ENCODE data around the gene CMPK1.

The CMPK1 gene

DNA sequence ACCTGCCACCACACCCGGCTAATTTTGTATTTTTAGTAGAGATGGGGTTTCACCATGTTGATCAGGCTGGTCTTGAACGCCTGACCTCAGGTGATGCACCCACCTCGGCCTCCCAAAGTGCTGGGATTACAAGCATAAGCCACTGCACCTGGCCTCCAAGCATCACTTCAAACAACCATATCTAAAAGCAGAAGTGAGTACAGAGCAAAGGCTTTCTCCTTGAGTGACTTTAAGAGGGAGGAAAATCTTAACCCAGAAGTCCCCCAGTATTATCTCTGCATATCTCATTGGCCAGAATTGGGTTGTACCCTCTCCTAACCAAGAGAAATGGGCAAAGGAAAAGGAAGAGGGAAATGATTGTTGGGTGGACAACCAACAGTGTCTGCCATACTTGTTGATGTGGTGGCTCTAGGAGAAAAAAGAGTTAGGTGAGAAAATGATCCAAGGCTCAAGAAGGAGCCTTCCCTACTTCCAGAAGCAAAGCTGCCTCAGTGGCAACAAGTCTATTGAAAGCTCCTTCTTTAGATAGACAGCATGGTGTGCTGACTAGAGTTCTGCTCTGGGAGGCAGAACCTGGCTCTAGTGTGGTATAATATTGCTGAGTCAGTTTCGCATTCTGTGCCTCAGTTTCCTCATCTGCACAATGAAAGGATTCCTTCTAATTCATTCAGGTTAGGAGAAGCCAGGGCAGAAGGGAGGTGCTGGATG is 65.7 kb downstream of the CMPK1 start:
- DNase-seq, result no peak

GRCh38 chr1:47399846-47400155 is 66.2 kb downstream of the CMPK1 start:
- DNase-seq, result no peak

GRCh38 chr1:47401761-47402160 is 68.2 kb downstream of the CMPK1 start:
- DNase-seq, result no peak

DNA sequence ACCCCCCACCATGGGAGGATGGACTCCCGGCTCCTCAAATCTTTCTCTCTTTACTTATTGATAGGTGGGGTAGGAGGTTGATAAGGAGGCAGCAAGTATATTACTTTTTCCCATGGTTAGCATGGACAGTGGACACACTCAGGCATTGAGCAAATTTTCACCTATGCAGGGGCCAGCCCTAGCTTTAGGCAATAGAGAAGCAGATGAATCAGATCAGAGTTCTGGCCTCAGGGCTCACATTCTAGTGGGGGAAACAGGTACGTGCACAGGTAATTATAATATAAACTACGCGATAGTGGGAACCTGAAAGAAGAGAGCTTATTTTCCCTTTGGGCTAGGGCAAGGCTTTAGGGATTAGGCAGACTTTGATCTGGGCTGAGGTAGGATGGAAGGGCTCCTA is 69.0 kb downstream of the CMPK1 start:
- no peak for DNase-seq

GRCh38 chr1:47403321-47403910 is 69.8 kb downstream of the CMPK1 start:
- no peak for DNase-seq

- no peak for DNase-seq
Measured at GRCh38 chr1:47405697-47406096, 72.1 kb downstream of the CMPK1 start.

DNA sequence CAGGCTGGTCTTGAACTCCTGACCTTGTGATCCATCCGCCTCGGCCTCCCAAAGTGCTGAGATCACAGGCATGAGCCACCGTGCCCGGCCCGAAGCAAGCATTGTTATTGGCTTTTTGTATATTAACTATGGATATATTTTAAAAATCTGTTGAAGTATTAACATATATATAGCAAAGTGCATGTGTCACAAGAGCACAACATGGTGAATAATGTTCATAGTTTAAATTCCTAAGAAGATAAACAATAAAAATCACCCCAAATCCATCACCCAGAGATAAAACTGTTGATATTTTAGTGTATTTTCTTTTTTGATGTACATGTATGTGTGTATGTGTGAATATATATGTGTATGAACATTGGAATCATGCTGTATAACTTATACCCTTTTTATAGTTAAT is 73.4 kb downstream of the CMPK1 start:
- no peak for DNase-seq

GRCh38 chr1:47407481-47407880 is 73.9 kb downstream of the CMPK1 start:
- no peak for DNase-seq

- DNase-seq, result no peak
Measured at GRCh38 chr1:47409311-47410067, 75.9 kb downstream of the CMPK1 start.

GRCh38 chr1:47410068-47410455 is 76.5 kb downstream of the CMPK1 start:
- no peak for DNase-seq

DNA sequence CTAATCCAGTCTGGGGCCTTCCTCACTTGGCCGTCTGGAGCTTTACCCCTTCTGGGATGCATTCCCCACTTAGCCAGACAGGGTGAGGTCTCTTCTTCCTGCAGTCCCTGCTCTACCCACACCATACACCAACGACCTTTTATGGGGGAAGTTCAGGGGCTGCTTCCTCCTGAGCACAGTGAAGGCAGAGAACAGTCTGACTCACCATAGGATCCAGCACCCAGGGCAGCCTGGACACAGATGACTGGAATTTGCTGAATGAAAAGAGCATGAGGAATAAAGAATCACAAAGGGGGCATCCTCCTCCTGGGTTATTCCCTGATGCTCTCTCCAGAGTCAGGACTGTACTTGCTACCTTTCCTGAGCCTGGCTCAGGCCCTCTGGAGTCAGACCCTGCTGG is 77.8 kb downstream of the CMPK1 start:
- no peak for DNase-seq

DNA sequence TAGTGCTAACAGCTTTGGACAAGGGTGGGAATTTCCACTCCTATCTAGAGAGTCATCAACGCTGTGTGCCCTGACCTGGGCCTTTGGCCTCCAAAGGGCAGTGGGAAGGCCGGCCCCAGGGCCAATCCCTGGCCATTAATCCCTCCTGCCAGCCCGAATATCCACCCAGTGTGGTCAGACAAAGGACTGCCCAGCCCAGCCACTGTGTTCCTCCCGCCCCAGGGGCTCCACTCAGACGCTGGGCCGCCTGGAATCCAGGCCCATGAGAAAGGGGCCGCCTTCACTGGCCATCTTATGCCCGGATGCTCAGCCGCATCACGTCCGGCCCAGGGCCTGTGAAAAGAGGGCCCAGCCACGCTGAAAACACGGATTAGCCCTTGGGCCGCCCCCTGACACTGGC is 78.8 kb downstream of the CMPK1 start:
- DNase-seq, result no peak

DNA sequence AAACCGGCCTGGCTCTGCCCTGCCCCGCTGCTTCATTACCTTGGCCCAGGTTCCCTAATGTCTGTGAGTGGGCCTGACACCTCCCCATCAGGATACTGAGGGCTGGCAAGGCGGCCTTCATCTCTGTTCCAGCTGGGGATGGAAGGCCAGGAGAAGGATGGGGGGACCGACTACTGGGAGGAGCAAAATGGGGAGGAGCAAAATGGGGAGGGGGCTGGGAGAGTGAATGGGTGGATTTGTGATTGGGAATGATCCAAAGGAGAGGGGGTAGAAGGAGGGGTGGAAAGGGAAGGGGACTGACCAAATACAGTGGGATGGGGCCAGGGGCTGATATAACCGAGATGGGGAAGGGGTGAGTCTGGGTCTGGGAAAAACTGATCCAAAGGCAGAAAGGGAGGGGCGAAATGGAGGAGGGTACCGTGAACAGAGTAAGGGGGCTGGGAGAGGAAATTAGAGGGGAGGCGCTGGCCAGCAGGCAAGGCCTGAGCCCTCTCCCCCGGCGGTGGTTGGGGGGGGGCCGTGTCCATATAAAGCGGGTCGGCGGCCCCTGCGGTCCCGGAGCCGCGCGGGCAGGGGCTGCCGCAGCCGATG is 82.2 kb downstream of the CMPK1 start, which contains the start of gene FOXE3:
FOXE3 (plus strand) TSS at position 558 of the 591 bp plus-strand sequence; CDS start at position 589, 31 bp downstream.
- no peak for DNase-seq

DNA sequence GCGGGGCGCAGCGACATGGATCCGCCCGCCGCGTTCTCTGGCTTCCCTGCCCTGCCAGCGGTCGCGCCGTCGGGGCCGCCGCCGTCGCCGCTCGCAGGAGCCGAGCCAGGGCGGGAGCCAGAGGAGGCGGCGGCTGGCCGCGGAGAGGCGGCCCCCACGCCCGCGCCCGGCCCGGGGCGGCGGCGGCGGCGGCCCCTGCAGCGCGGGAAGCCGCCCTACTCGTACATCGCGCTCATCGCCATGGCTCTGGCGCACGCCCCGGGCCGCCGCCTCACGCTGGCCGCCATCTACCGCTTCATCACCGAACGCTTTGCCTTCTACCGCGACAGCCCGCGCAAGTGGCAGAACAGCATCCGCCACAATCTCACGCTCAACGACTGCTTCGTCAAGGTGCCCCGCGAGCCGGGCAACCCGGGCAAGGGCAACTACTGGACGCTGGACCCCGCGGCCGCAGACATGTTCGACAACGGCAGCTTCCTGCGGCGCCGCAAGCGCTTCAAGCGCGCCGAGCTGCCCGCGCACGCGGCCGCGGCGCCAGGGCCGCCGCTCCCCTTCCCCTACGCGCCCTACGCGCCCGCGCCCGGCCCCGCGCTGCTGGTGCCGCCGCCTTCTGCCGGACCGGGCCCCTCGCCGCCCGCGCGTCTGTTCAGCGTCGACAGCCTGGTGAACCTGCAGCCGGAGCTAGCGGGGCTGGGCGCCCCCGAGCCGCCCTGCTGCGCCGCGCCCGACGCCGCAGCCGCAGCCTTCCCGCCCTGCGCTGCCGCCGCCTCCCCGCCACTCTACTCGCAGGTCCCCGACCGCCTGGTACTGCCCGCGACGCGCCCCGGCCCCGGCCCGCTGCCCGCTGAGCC is 83.0 kb downstream of the CMPK1 start:
- no peak for DNase-seq

DNA sequence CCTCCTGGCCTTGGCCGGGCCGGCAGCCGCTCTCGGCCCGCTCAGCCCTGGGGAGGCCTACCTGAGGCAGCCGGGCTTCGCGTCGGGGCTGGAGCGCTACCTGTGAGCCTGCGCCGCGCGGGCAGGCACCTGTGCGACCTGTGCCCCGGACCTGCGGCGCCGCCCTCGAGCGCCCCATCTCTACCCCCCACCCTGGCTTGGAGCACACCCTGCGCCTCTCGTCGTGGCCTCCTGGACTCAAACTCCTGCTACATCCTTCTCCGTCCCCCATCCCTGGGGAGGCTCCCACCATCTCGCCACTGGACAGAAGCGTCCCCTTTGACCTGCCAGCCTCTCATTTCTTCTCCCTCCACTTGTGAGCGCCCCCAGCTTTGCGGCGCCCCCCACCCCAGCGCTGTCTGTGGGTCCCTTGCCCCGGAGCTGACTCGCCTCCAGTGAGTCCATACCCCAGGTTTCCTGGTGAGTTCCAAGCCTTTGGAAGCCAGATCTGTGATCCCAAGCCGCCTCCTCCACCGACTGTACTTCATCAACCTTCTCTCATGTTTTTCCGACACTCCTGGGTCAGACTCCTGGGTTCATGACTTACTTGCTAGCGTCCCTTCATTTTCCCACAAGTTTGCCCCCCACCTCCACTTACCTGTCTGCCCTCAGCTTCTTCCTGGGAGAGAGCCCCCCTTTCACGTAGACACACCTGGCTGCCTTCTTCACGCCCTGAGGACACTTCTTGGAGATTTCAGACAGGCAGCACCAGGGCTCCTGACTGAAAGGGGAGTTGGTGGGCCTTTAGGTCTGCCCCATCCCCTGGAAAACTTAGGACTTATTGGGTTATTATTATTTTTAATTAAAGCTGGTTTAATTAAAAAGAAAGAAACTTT is 83.8 kb downstream of the CMPK1 start:
- DNase-seq, result no peak

GRCh38 chr1:47418122-47418521 is 84.5 kb downstream of the CMPK1 start:
- no peak for DNase-seq

GRCh38 chr1:47418681-47419325 is 85.2 kb downstream of the CMPK1 start:
- DNase-seq, result no peak

DNA sequence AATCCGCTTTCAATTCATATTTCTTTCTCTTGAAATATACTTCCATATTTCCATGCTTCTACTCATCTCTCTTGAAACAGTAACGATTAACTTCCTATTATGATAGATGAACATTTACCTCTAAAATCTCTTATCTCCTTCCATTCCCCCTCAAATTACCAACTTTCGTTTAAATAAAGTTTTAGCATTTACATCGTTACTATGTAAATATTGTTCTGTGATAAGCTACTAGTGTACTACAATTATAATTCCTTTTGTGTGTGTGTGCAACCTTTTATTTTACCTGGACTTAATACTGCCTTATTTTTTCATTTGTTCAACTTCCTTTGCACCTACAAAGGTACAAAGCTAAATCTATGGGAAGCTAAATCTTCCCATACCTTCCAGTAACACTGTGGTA is 87.0 kb downstream of the CMPK1 start:
- DNase-seq, result no peak

DNA sequence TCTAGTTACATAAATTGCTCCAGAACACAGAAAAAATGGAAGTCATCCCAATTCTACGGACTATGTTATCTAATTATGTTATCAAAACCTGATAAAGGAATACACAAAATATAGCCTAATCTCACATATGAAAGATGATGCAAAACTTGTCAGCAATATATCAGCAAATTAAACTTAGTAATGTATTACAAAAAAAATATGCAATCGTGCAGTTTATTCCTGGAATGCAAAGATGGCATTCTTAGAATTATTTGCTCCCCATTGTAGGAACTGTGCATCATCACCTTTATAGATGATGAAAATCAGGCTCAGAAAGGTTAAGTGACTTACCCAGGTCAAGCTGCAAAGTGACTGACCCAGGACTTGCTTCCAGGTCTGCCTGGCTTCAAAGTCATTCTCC is 90.3 kb downstream of the CMPK1 start:
- no peak for DNase-seq

DNA sequence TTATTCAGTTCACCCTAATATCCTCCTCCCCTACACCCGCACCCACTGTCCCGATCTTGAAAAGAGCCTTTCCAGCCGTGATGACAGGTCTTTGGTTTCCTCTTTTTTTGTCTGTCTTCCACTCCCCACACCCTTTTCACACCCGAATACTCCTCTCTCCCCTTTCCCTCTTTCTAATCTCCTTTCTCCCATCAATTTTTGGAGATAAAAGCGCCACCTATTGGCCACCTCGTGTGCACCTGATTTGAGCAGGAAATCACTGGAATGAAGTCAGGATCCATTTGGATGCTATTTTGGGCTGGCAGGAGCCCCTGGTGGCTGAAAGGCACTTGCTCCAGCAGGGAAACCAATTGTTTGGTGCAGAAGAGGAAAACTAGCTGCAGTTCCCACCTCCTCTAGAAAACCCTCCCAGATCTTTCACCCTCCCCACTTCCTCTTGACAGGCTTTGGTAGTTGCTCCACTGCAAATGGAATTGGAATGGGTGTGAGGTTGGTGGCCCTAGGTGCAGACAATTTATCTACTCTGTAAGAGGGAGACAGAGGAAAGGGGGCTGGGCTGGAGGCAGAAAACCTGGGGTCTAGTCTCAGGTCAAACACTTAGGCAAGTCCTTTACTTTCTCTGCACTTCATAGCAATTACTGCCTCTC is 90.9 kb downstream of the CMPK1 start:
- DNase-seq, result no peak

Measured in effector CD4-positive, alpha-beta T cell (primary cell).